Neural cell (in vitro differentiated cells): ENCODE data around the gene ADGRE2. TPM values are rescaled to one million over a fixed set of nuclear protein-coding genes. Genes with fewer than 3 reads are reported as not detected.
"Not testable (repeated sequence)": the region's sequence is repeated elsewhere in the genome, so short reads cannot be mapped to it uniquely, and the experiment has no call there.

Experiments used
- H2AFZ ChIP-seq: fragments of 200-600, 300-800 bp; sonication (generic), shearing (Covaris generic); 2 replicates; pipeline ENCODE4 v1.6.0; 2014; ENCODE audit warnings: low read depth, mild to moderate bottlenecking, antibody characterized with exemption, low read length, moderate library complexity
- H3F3A ChIP-seq: fragments of 200-600 bp; shearing (Covaris generic); 2 replicates; pipeline ENCODE4 v1.6.1; 2016; ENCODE audit warnings: mild to moderate bottlenecking, moderate library complexity, mixed read lengths, antibody characterized with exemption, low read length; ENCODE audit not compliant: insufficient read depth, poor library complexity, severe bottlenecking
- H3K27ac ChIP-seq: fragments of 200-600, 300-800 bp; sonication (generic), shearing (Covaris generic); 2 replicates; pipeline ENCODE4 v1.5.1; 2014; ENCODE audit warnings: mild to moderate bottlenecking, low read length, moderate library complexity
- H3K27me3 ChIP-seq: fragments of 300-800, 200-600 bp; sonication (generic), shearing (Covaris generic); 2 replicates; pipeline ENCODE4 v1.6.0; 2014; ENCODE audit warnings: mild to moderate bottlenecking, low read depth, low read length, moderate library complexity; ENCODE audit not compliant: insufficient read depth
- H3K36me3 ChIP-seq: fragments of 300-800, 200-600 bp; sonication (generic), shearing (Covaris generic); 2 replicates; pipeline ENCODE4 v1.5.1; 2014; ENCODE audit warnings: mild to moderate bottlenecking, antibody characterized with exemption, low read length, moderate library complexity; ENCODE audit not compliant: insufficient read depth
- H3K4me2 ChIP-seq: fragments of 300-800, 200-600 bp; sonication (generic), shearing (Covaris generic); 2 replicates; pipeline ENCODE4 v1.6.0; 2014; ENCODE audit warnings: mild to moderate bottlenecking, low read length
- H3K4me3 ChIP-seq: fragments of 300-800, 200-600 bp; sonication (generic), shearing (Covaris generic); 2 replicates; pipeline ENCODE4 v1.5.1; 2014; ENCODE audit warnings: mild to moderate bottlenecking, low read length, moderate library complexity
- H3K79me2 ChIP-seq: fragments of 200-600 bp; shearing (Covaris generic); replicated peaks from 2 replicates; pipeline ENCODE4 v1.6.0; 2014; ENCODE audit warnings: mild to moderate bottlenecking, low read length, moderate library complexity; ENCODE audit not compliant: insufficient read depth
- H3K9ac ChIP-seq: fragments of 300-800, 200-600 bp; sonication (generic), shearing (Covaris generic); 2 replicates; pipeline ENCODE4 v1.6.1; 2016; ENCODE audit warnings: mild to moderate bottlenecking, low read length, mixed read lengths
- H3K9me2 ChIP-seq: fragments of 200-600 bp; shearing (Covaris generic); 2 replicates; pipeline ENCODE4 v1.6.1; 2016; ENCODE audit warnings: mild to moderate bottlenecking, low read length, mixed read lengths; ENCODE audit not compliant: insufficient read depth
- H3K9me3 ChIP-seq: fragments of 200-600, 300-800 bp; sonication (generic), shearing (Covaris generic); 2 replicates; pipeline ENCODE4 v1.6.1; 2016; ENCODE audit warnings: mild to moderate bottlenecking, mixed run types, low read length, moderate library complexity, mixed read lengths
- H4K20me1 ChIP-seq: fragments of 200-600 bp; shearing (Covaris generic); 2 replicates; pipeline ENCODE4 v1.6.1; 2016; ENCODE audit warnings: mild to moderate bottlenecking, mixed run types; ENCODE audit not compliant: insufficient read depth
- EP300 ChIP-seq: fragments of 450-650 bp; conservative IDR thresholded peaks from 2 replicates; pipeline ENCODE4 v1.6.1; 2014; ENCODE audit warnings: antibody characterized with exemption, mild to moderate bottlenecking, moderate library complexity; ENCODE audit not compliant: poor library complexity, severe bottlenecking
- EZH2 ChIP-seq: fragments of 200-600, 300-800 bp; shearing (Covaris generic), sonication (generic); IDR thresholded peaks from 2 replicates; pipeline ENCODE4 v1.6.1; 2014; ENCODE audit warnings: antibody characterized with exemption, low read length, borderline replicate concordance, mild to moderate bottlenecking; ENCODE audit not compliant: insufficient read depth, poor library complexity, severe bottlenecking
- MXI1 ChIP-seq: fragments of 450-650 bp; conservative IDR thresholded peaks from 2 replicates; pipeline ENCODE4 v1.6.1; 2014; ENCODE audit warnings: antibody characterized with exemption, mild to moderate bottlenecking; ENCODE audit not compliant: poor library complexity, severe bottlenecking
- POLR2AphosphoS5 ChIP-seq: IDR thresholded peaks from 2 replicates; pipeline ENCODE4 v1.6.1; 2012
- RAD21 ChIP-seq: fragments of 450-650 bp; conservative IDR thresholded peaks from 2 replicates; pipeline ENCODE4 v1.6.1; 2014; ENCODE audit warnings: antibody characterized with exemption, mild to moderate bottlenecking, moderate library complexity
- SMC3 ChIP-seq: fragments of 450-650 bp; conservative IDR thresholded peaks from 2 replicates; pipeline ENCODE4 v1.6.1; 2014; ENCODE audit warnings: antibody characterized with exemption, mild to moderate bottlenecking, moderate library complexity; ENCODE audit not compliant: poor library complexity
- TAF1 ChIP-seq: IDR thresholded peaks from 2 replicates; pipeline ENCODE4 v1.6.1; 2012; ENCODE audit warnings: low read depth
- polyA plus RNA-seq: library from polyadenylated mRNA; depleted of rRNA; stranded (reverse); fragments of >200 nt; gene quantifications from 2 replicates; pipeline ENCODE4 v1.2.3, GENCODE V29; 2014
- TF ChIP-seq, protein P1 (sequence below): fragments of 450-650 bp; IDR thresholded peaks from 2 replicates; pipeline ENCODE4 v1.5.1; 2014; ENCODE audit warnings: antibody characterized with exemption, mild to moderate bottlenecking, moderate library complexity; ENCODE audit not compliant: poor library complexity, severe bottlenecking
- TF ChIP-seq, protein P2 (sequence below): IDR thresholded peaks from 2 replicates; pipeline ENCODE4 v1.6.1; 2012; ENCODE audit warnings: borderline replicate concordance

ADGRE2 gene
- polyA plus RNA-seq, 1 donor from 2014 or later: not detected

DNA sequence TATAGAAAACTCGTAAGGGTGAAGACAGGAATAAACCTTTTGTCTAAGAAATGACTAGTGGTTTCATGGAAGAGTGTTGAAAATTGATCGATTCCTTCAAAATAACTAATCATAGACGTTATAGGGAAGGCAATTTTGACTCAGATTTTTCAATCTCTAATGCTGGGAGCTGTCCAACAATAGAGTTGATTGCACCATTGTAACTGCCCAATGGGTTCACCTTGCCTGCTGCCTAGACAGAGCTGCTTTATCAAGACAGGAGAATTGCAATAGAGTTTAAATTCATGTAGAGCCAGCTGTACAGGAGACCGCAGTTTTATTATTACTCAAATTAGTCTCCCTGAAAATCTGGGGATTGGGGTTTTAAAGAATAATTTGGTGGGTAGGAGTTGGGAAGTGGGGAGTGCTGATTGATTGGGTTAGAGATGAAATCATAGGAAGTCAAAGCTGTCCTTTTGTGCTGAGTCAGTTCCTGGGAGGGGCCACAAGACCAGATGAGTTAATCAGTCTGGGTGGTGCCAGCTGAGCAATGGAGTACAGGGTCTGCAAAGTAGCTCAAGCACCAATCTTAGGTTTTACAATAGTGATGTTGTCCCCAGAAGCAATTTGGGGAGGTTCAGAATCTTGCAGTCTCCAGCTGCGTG is 16.8 kb upstream of the ADGRE2 start:
- no peaks in the 10 kb centered on the region for H3K9me3 ChIP-seq
- no peak for TF ChIP-seq EZH2
- no peak for TF ChIP-seq SMC3
- TF ChIP-seq EP300: no peak
- TF ChIP-seq TAF1: no peak
- TF ChIP-seq POLR2AphosphoS5: no peak
- TF ChIP-seq MXI1: no peak
- TF ChIP-seq RAD21: no peak
- TF ChIP-seq, protein P1, sequence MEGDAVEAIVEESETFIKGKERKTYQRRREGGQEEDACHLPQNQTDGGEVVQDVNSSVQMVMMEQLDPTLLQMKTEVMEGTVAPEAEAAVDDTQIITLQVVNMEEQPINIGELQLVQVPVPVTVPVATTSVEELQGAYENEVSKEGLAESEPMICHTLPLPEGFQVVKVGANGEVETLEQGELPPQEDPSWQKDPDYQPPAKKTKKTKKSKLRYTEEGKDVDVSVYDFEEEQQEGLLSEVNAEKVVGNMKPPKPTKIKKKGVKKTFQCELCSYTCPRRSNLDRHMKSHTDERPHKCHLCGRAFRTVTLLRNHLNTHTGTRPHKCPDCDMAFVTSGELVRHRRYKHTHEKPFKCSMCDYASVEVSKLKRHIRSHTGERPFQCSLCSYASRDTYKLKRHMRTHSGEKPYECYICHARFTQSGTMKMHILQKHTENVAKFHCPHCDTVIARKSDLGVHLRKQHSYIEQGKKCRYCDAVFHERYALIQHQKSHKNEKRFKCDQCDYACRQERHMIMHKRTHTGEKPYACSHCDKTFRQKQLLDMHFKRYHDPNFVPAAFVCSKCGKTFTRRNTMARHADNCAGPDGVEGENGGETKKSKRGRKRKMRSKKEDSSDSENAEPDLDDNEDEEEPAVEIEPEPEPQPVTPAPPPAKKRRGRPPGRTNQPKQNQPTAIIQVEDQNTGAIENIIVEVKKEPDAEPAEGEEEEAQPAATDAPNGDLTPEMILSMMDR: no peak
- TF ChIP-seq, protein P2, sequence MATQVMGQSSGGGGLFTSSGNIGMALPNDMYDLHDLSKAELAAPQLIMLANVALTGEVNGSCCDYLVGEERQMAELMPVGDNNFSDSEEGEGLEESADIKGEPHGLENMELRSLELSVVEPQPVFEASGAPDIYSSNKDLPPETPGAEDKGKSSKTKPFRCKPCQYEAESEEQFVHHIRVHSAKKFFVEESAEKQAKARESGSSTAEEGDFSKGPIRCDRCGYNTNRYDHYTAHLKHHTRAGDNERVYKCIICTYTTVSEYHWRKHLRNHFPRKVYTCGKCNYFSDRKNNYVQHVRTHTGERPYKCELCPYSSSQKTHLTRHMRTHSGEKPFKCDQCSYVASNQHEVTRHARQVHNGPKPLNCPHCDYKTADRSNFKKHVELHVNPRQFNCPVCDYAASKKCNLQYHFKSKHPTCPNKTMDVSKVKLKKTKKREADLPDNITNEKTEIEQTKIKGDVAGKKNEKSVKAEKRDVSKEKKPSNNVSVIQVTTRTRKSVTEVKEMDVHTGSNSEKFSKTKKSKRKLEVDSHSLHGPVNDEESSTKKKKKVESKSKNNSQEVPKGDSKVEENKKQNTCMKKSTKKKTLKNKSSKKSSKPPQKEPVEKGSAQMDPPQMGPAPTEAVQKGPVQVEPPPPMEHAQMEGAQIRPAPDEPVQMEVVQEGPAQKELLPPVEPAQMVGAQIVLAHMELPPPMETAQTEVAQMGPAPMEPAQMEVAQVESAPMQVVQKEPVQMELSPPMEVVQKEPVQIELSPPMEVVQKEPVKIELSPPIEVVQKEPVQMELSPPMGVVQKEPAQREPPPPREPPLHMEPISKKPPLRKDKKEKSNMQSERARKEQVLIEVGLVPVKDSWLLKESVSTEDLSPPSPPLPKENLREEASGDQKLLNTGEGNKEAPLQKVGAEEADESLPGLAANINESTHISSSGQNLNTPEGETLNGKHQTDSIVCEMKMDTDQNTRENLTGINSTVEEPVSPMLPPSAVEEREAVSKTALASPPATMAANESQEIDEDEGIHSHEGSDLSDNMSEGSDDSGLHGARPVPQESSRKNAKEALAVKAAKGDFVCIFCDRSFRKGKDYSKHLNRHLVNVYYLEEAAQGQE: no peak
- no peaks in the 10 kb centered on the region for H3F3A ChIP-seq

DNA sequence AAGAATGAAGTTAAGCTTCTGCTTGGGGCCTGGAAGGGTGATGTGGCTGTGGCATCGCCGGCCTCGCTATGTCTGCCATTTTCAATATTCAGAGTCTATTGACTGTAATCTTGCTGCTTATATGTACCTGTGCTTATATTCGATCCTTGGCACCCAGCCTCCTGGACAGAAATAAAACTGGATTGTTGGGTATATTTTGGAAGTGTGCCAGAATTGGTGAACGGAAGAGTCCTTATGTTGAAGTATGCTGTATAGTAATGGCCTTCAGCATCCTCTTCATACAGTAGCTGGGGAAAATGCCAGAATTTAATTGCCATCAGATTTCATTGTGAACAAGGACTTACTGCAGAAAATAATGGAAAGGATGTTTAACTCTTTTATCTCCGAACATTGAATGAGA is 13.9 kb upstream of the ADGRE2 start:
- H3K9me3 ChIP-seq, H3K4me3 ChIP-seq, H3F3A ChIP-seq: not testable (repeated sequence)

More for the DNA sequence above, 16.8 kb upstream of the ADGRE2 start:
- H3K36me3 ChIP-seq: no peaks in the 10 kb centered on the region
- H3K4me3 ChIP-seq: no peak overlapping the region
- H3K9me2 ChIP-seq: no peaks in the 10 kb centered on the region
- H3K9ac ChIP-seq: no peak overlapping the region
- H3K27ac ChIP-seq: no peak overlapping the region
- H3K4me2 ChIP-seq: no peak overlapping the region
- no peaks in the 10 kb centered on the region for H4K20me1 ChIP-seq
- H3K27me3 ChIP-seq: no peaks in the 10 kb centered on the region
- no peaks in the 10 kb centered on the region for H3K79me2 ChIP-seq
- no peak overlapping the region for H2AFZ ChIP-seq

More for the DNA sequence above, 13.9 kb upstream of the ADGRE2 start:
- not testable (repeated sequence) for H3K27me3 ChIP-seq, H3K4me2 ChIP-seq, H3K27ac ChIP-seq, H3K9ac ChIP-seq, H3K9me2 ChIP-seq, H3K79me2 ChIP-seq, H4K20me1 ChIP-seq, H3K36me3 ChIP-seq, H2AFZ ChIP-seq
